Activated naive CD8-positive, alpha-beta T cell treated with anti-CD3 and anti-CD28 coated beads, Interleukin-2, amount 50 U/mL, for 16 hours (primary cell): ENCODE data around the gene SPHKAP.
"Not testable (repeated sequence)": the region's sequence is repeated elsewhere in the genome, so short reads cannot be mapped to it uniquely, and the experiment has no call there.

ENCODE experiments used
- DNase-seq: peaks from one replicate; pipeline ENCODE4 v3.0.0-alpha.2; 2020; ENCODE audit warnings: low read depth, low spot score

Gene SPHKAP

GRCh38 chr2:228103379-228103778 is 78.1 kb downstream of the SPHKAP start:
- DNase-seq = no peak

DNA sequence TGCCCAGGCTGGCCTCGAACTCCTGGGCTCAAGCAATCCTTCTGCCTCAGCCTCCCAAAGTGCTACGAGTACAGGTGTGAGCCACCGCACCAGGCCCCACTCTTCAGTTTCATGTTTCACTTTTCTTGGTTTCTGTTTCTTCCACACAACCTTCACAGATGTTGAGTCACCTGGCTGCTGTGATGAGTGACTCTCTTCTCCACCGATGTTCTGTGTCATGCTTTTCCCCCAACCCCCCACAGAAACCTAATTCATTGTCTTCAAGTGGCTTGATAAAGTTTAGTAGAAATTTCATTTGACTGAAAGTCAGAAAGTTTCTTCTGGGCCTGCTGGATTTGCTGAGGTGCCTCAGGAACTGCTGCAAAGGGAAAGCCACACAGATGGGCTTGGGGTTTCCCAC is 78.5 kb downstream of the SPHKAP start:
- no peak for DNase-seq

DNA sequence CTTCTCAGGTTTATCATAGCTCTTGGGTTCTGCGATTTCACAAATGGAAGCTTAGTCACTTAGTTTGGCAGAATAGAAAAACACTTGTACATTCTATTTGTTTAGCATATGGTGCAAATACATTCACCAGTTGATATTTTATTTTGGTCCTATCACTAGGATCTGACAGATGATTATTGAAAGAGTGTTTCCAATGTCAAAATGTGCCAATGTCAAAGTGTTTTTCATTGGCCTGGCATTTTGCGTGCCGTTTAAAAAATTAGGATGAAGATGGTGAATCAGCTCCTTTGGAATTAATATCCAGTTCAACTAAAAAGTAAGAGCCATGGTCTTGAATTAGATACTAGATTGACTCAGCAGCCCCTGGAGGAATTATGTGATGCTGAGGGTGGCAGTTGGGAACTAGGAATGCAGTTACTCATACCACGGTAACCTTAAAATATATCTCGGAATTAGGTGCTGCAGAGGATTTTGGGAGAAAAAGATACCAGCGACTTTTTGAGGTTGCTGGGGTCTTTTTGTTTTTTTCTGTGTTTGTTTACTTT is 87.0 kb downstream of the SPHKAP start:
- no peak for DNase-seq

GRCh38 chr2:228092056-228092455 is 89.4 kb downstream of the SPHKAP start:
- DNase-seq = no peak

GRCh38 chr2:228086561-228086960 is 94.9 kb downstream of the SPHKAP start:
- no peak for DNase-seq

DNA sequence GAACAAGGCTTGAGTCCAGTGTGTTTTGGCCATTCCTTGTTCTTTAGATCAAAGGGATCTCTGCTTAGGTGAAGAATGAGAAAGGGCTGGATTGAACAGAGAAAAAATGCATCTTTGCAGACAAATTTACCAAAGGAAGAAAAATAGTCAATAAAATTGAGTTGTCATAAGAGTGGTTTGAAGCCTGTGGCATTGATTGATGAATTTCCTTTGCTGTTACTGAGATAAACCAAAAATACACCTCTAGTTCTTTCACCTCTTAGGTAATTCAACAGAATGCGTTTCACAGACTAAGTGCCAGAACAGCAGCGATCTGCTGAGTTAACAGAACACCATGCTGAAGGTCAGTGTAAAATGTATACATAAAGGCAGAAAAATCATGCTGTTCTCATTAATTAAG is 96.8 kb downstream of the SPHKAP start:
- no peak for DNase-seq

DNA sequence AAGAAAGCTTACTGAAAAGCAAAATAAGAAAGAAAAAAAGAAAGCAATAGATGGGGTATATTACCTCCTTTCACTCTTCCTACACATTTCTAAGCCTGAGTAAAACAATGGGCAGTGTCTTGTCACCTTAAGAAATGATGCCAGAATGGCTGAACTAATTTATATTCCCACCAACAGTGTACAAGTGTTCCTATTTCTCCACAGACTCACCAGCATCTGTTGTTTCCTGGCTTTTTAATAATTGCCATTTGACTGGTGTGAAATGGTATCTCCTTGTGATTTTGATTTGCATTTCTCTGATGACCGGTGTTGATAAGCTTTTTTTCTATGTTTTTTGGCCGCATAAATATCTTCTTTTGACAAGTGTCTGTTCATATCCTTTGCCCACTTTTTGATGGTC is 98.4 kb downstream of the SPHKAP start:
- DNase-seq = no peak

DNA sequence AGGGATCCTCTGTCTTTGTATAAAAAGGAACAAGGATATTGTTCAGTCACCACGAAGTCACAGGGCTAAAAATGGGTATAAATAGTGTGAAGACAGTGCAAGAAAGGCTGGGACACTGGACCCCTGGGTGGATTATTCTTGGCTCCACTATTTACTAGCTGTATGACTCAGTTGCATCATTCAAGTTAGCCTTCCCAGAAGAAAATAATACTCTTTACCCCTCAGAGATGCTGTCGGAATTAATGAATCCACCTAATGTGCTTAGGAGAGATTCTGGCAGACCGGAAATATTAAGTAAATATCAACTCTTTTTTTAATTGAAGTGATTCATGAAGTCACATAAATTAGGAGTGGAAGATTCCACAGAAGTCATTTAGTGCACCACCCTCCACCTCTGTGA is 98.9 kb downstream of the SPHKAP start:
- DNase-seq = no peak

DNA sequence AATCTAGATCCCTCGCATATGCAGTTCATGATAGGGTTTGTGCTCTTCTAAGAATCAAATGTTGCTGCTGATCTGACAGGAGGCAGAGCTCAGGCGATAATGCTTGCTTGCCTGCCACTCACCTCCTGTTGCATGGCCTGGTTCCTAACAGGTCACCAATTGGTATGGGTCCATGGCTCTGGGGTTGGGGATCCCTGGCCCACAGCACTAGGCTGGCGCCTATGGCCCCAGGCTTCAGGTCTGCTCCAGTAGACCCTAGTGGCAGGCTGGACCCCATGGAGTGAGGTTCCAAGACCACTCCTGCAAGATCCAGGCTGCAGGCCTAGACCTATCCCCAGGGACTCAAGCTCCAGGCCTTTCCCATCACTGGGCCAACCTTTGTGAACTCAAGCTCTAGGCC is 102.3 kb downstream of the SPHKAP start:
- DNase-seq = no peak

- not testable (repeated sequence) for DNase-seq
These were observed 104.8 kb downstream of the SPHKAP start for GRCh38 chr2:228076695-228077094.

- DNase-seq = no peak
These were observed 108.8 kb downstream of the SPHKAP start for GRCh38 chr2:228072669-228073068.

DNA sequence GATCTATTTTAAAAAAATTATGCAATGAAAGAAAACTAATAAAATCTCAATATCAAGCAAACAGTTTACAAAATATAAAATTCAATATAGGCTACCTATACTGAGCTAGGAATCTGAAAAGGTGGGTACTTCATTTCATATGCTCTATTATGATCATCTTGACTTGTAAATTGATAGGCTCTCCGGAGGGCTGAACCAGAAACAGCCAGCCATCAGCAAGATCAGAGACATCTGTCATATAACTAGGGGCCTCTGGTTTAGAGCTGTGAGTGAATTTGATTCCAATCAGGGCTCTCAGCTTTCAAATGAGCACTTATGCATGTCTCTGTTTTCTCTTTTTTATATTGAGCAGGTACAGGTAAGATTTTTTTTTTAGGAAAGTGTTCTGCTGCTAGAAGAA is 114.2 kb downstream of the SPHKAP start:
- no peak for DNase-seq

GRCh38 chr2:228066126-228066798 is 115.2 kb downstream of the SPHKAP start:
- DNase-seq = no peak

GRCh38 chr2:228065686-228066085 is 115.8 kb downstream of the SPHKAP start:
- no peak for DNase-seq

- DNase-seq = no peak
These were observed 116.6 kb downstream of the SPHKAP start for GRCh38 chr2:228064796-228065315.

GRCh38 chr2:228064024-228064423 is 117.5 kb downstream of the SPHKAP start:
- DNase-seq = no peak

DNA sequence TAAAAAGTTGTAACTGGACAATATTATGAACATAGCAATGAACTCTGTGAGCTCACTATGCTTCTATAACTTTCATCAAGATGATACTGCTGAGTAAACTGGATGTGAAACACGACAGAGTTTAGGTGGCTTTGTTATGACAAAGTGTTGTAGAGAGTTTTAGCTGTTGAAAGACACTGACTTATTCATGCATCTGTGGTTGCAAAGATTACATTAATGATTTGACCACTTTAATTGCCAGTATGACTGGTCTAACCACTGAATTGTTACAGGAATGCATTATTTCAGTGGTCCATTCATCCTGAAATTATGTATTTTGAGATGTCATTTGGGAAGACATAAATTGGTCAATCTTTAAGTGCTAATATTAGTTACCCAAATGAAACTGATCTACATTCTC is 117.9 kb downstream of the SPHKAP start:
- no peak for DNase-seq

- no peak for DNase-seq
These were observed 121.8 kb downstream of the SPHKAP start for GRCh38 chr2:228059735-228060134.

- no peak for DNase-seq
These were observed 125.0 kb downstream of the SPHKAP start for GRCh38 chr2:228056293-228057097.

- DNase-seq = no peak
These were observed 132.5 kb downstream of the SPHKAP start for GRCh38 chr2:228048838-228049490.

GRCh38 chr2:228040995-228041394 is 140.5 kb downstream of the SPHKAP start:
- no peak for DNase-seq
